HepG2 (cell line): ENCODE measurements around the gene GORASP2. TPM values are rescaled to one million over a fixed set of nuclear protein-coding genes. Genes with fewer than 3 reads are reported as not detected.

Source experiments
- ARID3A ChIP-seq: IDR thresholded peaks from 2 replicates; pipeline ENCODE4 v1.6.1; 2012; ENCODE audit warnings: low read depth, low read length, improper control_type of control experiment
- CHD4 ChIP-seq: fragments of 200-600 bp; sonication (generic); IDR thresholded peaks from 2 replicates; pipeline ENCODE4 v1.7.0; 2017; ENCODE audit warnings: mild to moderate bottlenecking, low read length, borderline replicate concordance
- DNMT1 ChIP-seq: sonication (generic); formaldehyde crosslinking; IDR thresholded peaks from 2 replicates; pipeline ENCODE4 v1.5.1; 2020; ENCODE audit warnings: mild to moderate bottlenecking, missing genetic modification reagents
- FOXA3 ChIP-seq: IDR thresholded peaks from 2 replicates; pipeline ENCODE4 v1.6.1; 2016; ENCODE audit warnings: missing genetic modification reagents, missing compliant biosample characterization
- GABPA ChIP-seq, 2 experiments: IDR thresholded peaks; 2 replicates each; pipeline ENCODE4 v1.6.1; 2011 to 2016; ENCODE audit warnings: low read depth in 2 of 2, low read length in 1 of 2, missing biosample characterization in 1 of 2, missing genetic modification characterization in 1 of 2
- GFI1 ChIP-seq: sonication (generic); formaldehyde crosslinking; IDR thresholded peaks from 2 replicates; pipeline ENCODE4 v1.5.0; 2020; ENCODE audit warnings: missing genetic modification reagents, mild to moderate bottlenecking, borderline replicate concordance
- HNRNPL ChIP-seq: fragments of 200-400 bp; formaldehyde crosslinking; IDR thresholded peaks from 2 replicates; pipeline ENCODE4 v1.6.1; 2017; ENCODE audit warnings: mild to moderate bottlenecking, low read depth, low read length
- PAF1 ChIP-seq: IDR thresholded peaks from 2 replicates; pipeline ENCODE4 v1.6.1; 2016; ENCODE audit warnings: missing genetic modification reagents, missing compliant biosample characterization
- SAP130 ChIP-seq: IDR thresholded peaks from 2 replicates; pipeline ENCODE4 v1.6.1; 2016; ENCODE audit warnings: low read depth
- TAF1 ChIP-seq: sonication (generic); formaldehyde crosslinking; IDR thresholded peaks from 2 replicates; pipeline ENCODE4 v1.4.0; 2020; ENCODE audit warnings: missing genetic modification reagents
- TRIM24 ChIP-seq: sonication (generic); formaldehyde crosslinking; IDR thresholded peaks from 2 replicates; pipeline ENCODE4 v1.8.0; 2022; ENCODE audit warnings: mild to moderate bottlenecking, missing genetic modification reagents
- ZBTB8A ChIP-seq: sonication (generic); formaldehyde crosslinking; IDR thresholded peaks from 2 replicates; pipeline ENCODE4 v1.4.0; 2020; ENCODE audit warnings: mild to moderate bottlenecking, low read depth, missing genetic modification reagents, borderline replicate concordance
- polyA plus RNA-seq, 8 experiments: library from polyadenylated mRNA; depleted of rRNA in 3 of 8; stranded (reverse) in 7 of 8; unstranded in 1 of 8; fragments of >200 nt; fragmentation: Illumina TruSeq in 4 of 8; extraction: Trizol in 4 of 8; gene quantifications; 2 replicates each; pipeline versions ENCODE4 v1.2.1 to v1.2.3, GENCODE V29; 2011 to 2016; ENCODE audit warnings: low read depth in 4 of 8, missing spikeins in 1 of 8, mixed read lengths in 1 of 8; ENCODE audit not compliant: insufficient read depth in 1 of 8
- total RNA-seq, 5 experiments: library from RNA; depleted of rRNA; stranded (reverse); fragments of >200 nt; fragmentation: Illumina TruSeq; extraction: Trizol; gene quantifications; 2 replicates each; pipeline ENCODE4 v1.2.3, GENCODE V29; 2016; ENCODE audit warnings: low read depth in 1 of 5
- TF ChIP-seq, protein P1 (sequence below): sonication (generic); formaldehyde crosslinking; IDR thresholded peaks from 2 replicates; pipeline ENCODE4 v1.5.0; 2020; ENCODE audit warnings: mild to moderate bottlenecking, missing genetic modification reagents, borderline replicate concordance
- TF ChIP-seq, protein P2 (sequence below): sonication (generic); formaldehyde crosslinking; IDR thresholded peaks from 2 replicates; pipeline ENCODE4 v1.4.0; 2020; ENCODE audit warnings: missing genetic modification reagents, mild to moderate bottlenecking, borderline replicate concordance

The GORASP2 gene
- total and polyA plus RNA-seq, 2 of the 13 experiments (the other 11 are each of a cell fraction or from before 2014, with no cell fraction given), result 103 to 239 TPM

- TF ChIP-seq, protein P1, sequence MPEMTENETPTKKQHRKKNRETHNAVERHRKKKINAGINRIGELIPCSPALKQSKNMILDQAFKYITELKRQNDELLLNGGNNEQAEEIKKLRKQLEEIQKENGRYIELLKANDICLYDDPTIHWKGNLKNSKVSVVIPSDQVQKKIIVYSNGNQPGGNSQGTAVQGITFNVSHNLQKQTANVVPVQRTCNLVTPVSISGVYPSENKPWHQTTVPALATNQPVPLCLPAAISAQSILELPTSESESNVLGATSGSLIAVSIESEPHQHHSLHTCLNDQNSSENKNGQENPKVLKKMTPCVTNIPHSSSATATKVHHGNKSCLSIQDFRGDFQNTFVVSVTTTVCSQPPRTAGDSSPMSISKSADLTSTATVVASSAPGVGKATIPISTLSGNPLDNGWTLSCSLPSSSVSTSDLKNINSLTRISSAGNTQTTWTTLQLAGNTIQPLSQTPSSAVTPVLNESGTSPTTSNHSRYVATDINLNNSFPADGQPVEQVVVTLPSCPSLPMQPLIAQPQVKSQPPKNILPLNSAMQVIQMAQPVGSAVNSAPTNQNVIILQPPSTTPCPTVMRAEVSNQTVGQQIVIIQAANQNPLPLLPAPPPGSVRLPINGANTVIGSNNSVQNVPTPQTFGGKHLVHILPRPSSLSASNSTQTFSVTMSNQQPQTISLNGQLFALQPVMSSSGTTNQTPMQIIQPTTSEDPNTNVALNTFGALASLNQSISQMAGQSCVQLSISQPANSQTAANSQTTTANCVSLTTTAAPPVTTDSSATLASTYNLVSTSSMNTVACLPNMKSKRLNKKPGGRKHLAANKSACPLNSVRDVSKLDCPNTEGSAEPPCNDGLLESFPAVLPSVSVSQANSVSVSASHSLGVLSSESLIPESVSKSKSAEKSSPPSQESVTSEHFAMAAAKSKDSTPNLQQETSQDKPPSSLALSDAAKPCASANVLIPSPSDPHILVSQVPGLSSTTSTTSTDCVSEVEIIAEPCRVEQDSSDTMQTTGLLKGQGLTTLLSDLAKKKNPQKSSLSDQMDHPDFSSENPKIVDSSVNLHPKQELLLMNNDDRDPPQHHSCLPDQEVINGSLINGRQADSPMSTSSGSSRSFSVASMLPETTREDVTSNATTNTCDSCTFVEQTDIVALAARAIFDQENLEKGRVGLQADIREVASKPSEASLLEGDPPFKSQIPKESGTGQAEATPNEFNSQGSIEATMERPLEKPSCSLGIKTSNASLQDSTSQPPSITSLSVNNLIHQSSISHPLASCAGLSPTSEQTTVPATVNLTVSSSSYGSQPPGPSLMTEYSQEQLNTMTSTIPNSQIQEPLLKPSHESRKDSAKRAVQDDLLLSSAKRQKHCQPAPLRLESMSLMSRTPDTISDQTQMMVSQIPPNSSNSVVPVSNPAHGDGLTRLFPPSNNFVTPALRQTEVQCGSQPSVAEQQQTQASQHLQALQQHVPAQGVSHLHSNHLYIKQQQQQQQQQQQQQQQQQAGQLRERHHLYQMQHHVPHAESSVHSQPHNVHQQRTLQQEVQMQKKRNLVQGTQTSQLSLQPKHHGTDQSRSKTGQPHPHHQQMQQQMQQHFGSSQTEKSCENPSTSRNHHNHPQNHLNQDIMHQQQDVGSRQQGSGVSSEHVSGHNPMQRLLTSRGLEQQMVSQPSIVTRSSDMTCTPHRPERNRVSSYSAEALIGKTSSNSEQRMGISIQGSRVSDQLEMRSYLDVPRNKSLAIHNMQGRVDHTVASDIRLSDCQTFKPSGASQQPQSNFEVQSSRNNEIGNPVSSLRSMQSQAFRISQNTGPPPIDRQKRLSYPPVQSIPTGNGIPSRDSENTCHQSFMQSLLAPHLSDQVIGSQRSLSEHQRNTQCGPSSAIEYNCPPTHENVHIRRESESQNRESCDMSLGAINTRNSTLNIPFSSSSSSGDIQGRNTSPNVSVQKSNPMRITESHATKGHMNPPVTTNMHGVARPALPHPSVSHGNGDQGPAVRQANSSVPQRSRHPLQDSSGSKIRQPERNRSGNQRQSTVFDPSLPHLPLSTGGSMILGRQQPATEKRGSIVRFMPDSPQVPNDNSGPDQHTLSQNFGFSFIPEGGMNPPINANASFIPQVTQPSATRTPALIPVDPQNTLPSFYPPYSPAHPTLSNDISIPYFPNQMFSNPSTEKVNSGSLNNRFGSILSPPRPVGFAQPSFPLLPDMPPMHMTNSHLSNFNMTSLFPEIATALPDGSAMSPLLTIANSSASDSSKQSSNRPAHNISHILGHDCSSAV (CRISPR knock-in tag), result no peak
- peak; percentile 62 for TF ChIP-seq GABPA (IDR thresholded peaks at IDR 0.05; ENCODE audit: low read depth, low read length)
- peak; percentile 86 for TF ChIP-seq GABPA (CRISPR knock-in tag; IDR thresholded peaks at IDR 0.05; ENCODE audit: low read depth)
- 0 out of 2 replicates have a peak, but pooled peaks have one; percentile 17 for TF ChIP-seq FOXA3 (CRISPR knock-in tag)
- TF ChIP-seq GFI1 (CRISPR knock-in tag), result no peak
- TF ChIP-seq, protein P2, sequence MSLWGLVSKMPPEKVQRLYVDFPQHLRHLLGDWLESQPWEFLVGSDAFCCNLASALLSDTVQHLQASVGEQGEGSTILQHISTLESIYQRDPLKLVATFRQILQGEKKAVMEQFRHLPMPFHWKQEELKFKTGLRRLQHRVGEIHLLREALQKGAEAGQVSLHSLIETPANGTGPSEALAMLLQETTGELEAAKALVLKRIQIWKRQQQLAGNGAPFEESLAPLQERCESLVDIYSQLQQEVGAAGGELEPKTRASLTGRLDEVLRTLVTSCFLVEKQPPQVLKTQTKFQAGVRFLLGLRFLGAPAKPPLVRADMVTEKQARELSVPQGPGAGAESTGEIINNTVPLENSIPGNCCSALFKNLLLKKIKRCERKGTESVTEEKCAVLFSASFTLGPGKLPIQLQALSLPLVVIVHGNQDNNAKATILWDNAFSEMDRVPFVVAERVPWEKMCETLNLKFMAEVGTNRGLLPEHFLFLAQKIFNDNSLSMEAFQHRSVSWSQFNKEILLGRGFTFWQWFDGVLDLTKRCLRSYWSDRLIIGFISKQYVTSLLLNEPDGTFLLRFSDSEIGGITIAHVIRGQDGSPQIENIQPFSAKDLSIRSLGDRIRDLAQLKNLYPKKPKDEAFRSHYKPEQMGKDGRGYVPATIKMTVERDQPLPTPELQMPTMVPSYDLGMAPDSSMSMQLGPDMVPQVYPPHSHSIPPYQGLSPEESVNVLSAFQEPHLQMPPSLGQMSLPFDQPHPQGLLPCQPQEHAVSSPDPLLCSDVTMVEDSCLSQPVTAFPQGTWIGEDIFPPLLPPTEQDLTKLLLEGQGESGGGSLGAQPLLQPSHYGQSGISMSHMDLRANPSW (CRISPR knock-in tag), result peak; percentile 39; the same call in 1 of the 2 replicates
- no peak for TF ChIP-seq PAF1
- peak; percentile 83 for TF ChIP-seq SAP130 (CRISPR knock-in tag)
- no peak for TF ChIP-seq CHD4
- TF ChIP-seq TAF1 (CRISPR knock-in tag), result peak; percentile 35
- no peak for TF ChIP-seq HNRNPL
- no peak for TF ChIP-seq TRIM24
- TF ChIP-seq ARID3A, result 0 out of 2 replicates have a peak, but pooled peaks have one; percentile 16
- no peak for TF ChIP-seq DNMT1 (CRISPR knock-in tag)
- no peak for TF ChIP-seq ZBTB8A (CRISPR knock-in tag)
Observed at GRCh38 chr2:170930131-170930990, 1.3 kb downstream of the GORASP2 start (continued).
